ENCODE measurements around the gene CRNN.

GRCh38 chr1:152441756-152442155 is 27.7 kb upstream of the CRNN start:
- TF ChIP-seq CTCF (IDR thresholded peaks at IDR 0.05) (no peak), POLR2A (IDR thresholded peaks at IDR 0.05) (no peak), POLR2AphosphoS5 (IDR thresholded peaks at IDR 0.05) (no peak)

Data from sigmoid colon (tissue), 4 donors.